Fibroblast of the aortic adventitia (primary cell): ENCODE data around the gene NRXN3. TPM values are rescaled to one million over a fixed set of nuclear protein-coding genes. Genes with fewer than 3 reads are reported as not detected.

Experiments used
- DNase-seq: peaks from one replicate; pipeline ENCODE4 v3.0.0-alpha.2; 2010; ENCODE audit warnings: low read depth
- H3K4me3 ChIP-seq: 2 replicates; pipeline ENCODE4 v1.5.1; 2011; ENCODE audit warnings: low read depth, mild to moderate bottlenecking, control low read depth, low read length, moderate library complexity
- CTCF ChIP-seq: IDR thresholded peaks from 2 replicates; pipeline ENCODE4 v1.5.1; 2011; ENCODE audit warnings: mild to moderate bottlenecking, low read length, control low read depth, inconsistent platforms; ENCODE audit not compliant: insufficient read depth
- total RNA-seq: library from RNA; depleted of rRNA; stranded (reverse); fragments of >200 nt; gene quantifications from 2 replicates; pipeline ENCODE4 v1.2.3, GENCODE V29; 2012; ENCODE audit warnings: low replicate concordance

The NRXN3 gene
- total RNA-seq, 1 donor: 0.18 TPM

GRCh38 chr14:79436335-79436734, 1266.2 kb downstream of the NRXN3 start:
- no peak for TF ChIP-seq CTCF
- no peak overlapping the region for H3K4me3 ChIP-seq
- DNase-seq: no peak

- no peak overlapping the region for H3K4me3 ChIP-seq
- DNase-seq: no peak
- no peak for TF ChIP-seq CTCF
These were observed 1267.8 kb downstream of the NRXN3 start for GRCh38 chr14:79437951-79438350.

- no peak for DNase-seq
- no peak overlapping the region for H3K4me3 ChIP-seq
- TF ChIP-seq CTCF: no peak
These were observed 1268.6 kb downstream of the NRXN3 start for GRCh38 chr14:79438696-79439342.

- no peak overlapping the region for H3K4me3 ChIP-seq
- no peak for TF ChIP-seq CTCF
- DNase-seq: no peak
These were observed 1272.6 kb downstream of the NRXN3 start for GRCh38 chr14:79442786-79443185.

GRCh38 chr14:79443602-79444001, 1273.4 kb downstream of the NRXN3 start:
- TF ChIP-seq CTCF: no peak
- DNase-seq: no peak
- no peak overlapping the region for H3K4me3 ChIP-seq

- no peak for DNase-seq
- no peak overlapping the region for H3K4me3 ChIP-seq
- no peak for TF ChIP-seq CTCF
These were observed 1278.8 kb downstream of the NRXN3 start for GRCh38 chr14:79448960-79449359.

- DNase-seq: no peak
- no peak for TF ChIP-seq CTCF
These were observed 1281.4 kb downstream of the NRXN3 start for GRCh38 chr14:79451601-79452000.

More at GRCh38 chr14:79451601-79452000, 1281.4 kb downstream of the NRXN3 start:
- no peak overlapping the region for H3K4me3 ChIP-seq
